GM19193 (cell line): Measurements from ENCODE around the gene PRODH.

Experiments
- POLR2A ChIP-seq: IDR thresholded peaks from 4 replicates; pipeline ENCODE4 v1.6.1; 2011; ENCODE audit not compliant: insufficient read depth, insufficient read length; ENCODE audit errors: extremely low read depth

PRODH gene

DNA sequence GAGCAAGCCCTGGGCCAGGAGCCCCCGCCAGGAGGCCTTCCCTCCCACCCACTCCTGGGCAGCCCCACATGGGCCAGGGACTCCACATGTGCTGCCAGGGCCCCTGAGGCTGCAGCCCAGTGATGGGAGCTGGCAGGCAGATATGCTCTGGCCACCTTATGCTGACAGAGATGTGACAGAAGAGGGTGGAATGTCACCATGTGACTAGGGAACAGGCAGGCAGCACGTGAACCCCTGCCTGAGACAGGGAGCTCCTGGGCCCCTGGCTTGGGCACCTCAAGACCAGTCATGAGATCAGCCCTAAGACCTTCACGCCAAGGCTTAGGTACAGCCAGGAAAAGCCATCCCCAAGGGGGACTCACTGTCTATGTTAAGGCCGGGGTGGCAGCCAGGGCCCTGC is 9.1 kb downstream of the PRODH start:
- no peak for TF ChIP-seq POLR2A

GRCh38 chr22:18925368-18926064 is 10.6 kb downstream of the PRODH start:
- no peak for TF ChIP-seq POLR2A

GRCh38 chr22:18909556-18909955 is 26.5 kb downstream of the PRODH start:
- no peak for TF ChIP-seq POLR2A

DNA sequence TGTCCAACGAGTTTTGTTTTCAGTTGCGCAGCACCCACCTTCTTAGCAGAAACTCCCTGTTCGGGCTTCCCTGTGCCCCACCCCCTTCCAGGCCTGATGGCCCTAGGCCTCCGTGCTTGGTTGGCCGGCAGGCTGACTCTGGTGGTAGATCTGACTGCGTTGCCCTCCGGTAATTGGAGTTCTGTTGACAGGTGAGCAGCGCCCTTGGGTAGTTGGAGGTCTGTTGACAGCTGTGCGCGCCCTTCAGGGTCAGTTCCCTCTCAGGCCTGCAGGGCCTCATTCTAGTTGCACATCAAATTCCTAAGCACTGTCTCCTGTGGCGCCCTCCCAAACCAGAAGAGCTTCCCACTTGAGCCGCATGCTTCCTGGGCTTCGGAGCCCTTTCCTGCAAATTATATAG is 29.2 kb downstream of the PRODH start:
- TF ChIP-seq POLR2A = no peak

DNA sequence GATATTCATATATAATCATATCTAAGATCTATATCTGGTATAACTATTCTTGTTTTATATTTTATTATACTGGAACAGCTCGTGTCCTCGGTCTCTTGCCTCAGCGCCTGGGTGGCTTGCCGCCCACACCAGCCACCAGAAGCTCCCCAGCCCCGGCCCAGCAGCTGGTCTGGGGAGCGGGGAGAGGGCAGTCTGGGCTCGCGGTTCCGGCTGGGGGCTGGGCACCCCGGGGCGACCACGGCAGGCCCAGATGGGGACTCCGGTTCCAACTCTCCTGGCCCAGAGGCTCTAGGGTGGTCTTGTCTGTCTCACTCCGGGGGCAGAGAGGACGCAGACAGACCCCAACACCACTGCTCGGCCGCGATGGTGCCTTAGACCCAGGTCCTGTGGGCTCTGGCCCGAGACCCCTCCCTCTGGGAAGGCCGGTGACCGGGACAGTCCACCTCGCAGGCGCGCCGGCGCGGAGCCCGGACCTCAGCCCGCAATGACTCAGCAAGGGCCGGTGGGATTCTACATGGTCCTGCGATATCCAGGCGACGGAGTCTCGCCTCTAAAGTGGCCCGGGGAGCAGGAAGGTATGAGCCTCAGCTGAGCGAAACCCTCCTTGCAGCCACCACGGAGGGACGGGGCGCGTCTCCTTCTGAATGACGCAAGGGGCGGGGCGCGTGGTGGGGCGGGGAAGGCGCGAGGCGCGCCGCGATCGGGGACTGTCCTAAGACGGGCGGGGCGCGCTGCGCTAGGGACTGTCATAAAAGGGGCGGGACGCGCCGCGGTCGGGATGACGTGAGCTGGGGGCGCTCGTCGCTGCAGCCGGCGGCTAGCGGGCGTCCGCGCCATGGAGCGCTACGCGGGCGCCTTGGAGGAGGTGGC is 30.3 kb downstream of the PRODH start, which contains the start of gene DGCR6:
Gene DGCR6 (plus strand): TSS at position 781 of the 870 bp plus-strand sequence. CDS start 55 bp downstream, at position 836.
- TF ChIP-seq POLR2A = no peak

DNA sequence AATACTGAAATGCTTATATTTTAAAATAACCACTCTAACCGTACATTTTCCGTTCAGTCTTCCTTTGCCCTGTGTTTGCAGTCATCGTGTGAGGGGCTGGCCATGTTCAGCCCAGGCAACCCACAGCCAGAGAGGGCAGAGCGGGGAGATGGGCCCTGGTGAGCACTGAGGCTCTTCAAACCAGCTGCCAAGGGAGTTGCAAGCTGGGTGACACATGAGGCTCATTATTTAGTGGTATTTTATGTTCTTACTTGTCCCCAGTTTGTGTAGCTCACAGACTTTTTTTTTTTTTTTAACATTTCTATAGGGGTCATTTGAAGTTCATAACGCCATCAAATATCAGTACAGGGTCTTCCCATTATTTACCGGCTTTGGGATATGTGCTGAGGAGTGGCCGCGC is 48.0 kb downstream of the PRODH start:
- TF ChIP-seq POLR2A = no peak
